ENCODE results near the gene ENTR1.

GRCh38 chr9:136389396-136389795 lies 21.0 kb downstream of the ENTR1 start:
- no peak for TF ChIP-seq POLR2AphosphoS5 (IDR thresholded peaks at IDR 0.05)
- TF ChIP-seq, protein P1, sequence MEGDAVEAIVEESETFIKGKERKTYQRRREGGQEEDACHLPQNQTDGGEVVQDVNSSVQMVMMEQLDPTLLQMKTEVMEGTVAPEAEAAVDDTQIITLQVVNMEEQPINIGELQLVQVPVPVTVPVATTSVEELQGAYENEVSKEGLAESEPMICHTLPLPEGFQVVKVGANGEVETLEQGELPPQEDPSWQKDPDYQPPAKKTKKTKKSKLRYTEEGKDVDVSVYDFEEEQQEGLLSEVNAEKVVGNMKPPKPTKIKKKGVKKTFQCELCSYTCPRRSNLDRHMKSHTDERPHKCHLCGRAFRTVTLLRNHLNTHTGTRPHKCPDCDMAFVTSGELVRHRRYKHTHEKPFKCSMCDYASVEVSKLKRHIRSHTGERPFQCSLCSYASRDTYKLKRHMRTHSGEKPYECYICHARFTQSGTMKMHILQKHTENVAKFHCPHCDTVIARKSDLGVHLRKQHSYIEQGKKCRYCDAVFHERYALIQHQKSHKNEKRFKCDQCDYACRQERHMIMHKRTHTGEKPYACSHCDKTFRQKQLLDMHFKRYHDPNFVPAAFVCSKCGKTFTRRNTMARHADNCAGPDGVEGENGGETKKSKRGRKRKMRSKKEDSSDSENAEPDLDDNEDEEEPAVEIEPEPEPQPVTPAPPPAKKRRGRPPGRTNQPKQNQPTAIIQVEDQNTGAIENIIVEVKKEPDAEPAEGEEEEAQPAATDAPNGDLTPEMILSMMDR (IDR thresholded peaks at IDR 0.05): no peak
